MM.1S (cell line): ENCODE data around the gene KREMEN2.

ENCODE experiments used
- EZH2phosphoT487 ChIP-seq: fragments of 300-600 bp; sonication (generic); IDR thresholded peaks from 2 replicates; pipeline ENCODE4 v1.6.1; 2018; ENCODE audit warnings: antibody characterized with exemption, low read length
- TF ChIP-seq, protein P1 (sequence below): fragments of 300-600 bp; sonication (generic); IDR thresholded peaks from 2 replicates; pipeline ENCODE4 v1.5.1; 2016; ENCODE audit warnings: antibody characterized with exemption, low read length, mixed read lengths

DNA sequence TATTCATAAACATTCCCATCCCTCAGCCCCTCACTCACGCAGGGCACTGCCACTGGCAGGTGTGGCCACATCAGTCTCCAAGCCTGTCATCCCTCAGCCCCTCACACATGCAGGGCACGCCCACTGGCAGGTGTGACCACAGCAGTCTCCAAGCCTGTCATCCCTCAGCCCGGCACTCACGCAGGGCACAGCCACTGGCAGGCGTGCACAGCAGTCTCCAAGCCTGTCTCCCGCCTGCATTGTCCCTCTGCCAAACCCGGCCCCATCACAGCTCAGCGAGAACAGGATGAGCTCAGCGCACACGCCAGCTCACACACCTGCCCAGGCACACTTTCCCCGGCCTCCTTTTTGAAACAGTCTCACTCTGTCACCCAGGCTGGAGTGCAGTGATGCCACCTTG is 11.4 kb upstream of the KREMEN2 start:
- TF ChIP-seq, protein P1, sequence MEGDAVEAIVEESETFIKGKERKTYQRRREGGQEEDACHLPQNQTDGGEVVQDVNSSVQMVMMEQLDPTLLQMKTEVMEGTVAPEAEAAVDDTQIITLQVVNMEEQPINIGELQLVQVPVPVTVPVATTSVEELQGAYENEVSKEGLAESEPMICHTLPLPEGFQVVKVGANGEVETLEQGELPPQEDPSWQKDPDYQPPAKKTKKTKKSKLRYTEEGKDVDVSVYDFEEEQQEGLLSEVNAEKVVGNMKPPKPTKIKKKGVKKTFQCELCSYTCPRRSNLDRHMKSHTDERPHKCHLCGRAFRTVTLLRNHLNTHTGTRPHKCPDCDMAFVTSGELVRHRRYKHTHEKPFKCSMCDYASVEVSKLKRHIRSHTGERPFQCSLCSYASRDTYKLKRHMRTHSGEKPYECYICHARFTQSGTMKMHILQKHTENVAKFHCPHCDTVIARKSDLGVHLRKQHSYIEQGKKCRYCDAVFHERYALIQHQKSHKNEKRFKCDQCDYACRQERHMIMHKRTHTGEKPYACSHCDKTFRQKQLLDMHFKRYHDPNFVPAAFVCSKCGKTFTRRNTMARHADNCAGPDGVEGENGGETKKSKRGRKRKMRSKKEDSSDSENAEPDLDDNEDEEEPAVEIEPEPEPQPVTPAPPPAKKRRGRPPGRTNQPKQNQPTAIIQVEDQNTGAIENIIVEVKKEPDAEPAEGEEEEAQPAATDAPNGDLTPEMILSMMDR = no peak
- no peak for TF ChIP-seq EZH2phosphoT487
